HFF-Myc (cell line): ENCODE results near the gene ZMAT5.

Experiments used
- DNase-seq: peaks from one replicate; pipeline ENCODE4 v3.0.0-alpha.2; 2011; ENCODE audit warnings: low read depth; ENCODE audit errors: extremely low read depth
- H3K4me3 ChIP-seq: replicated peaks from 2 replicates; pipeline ENCODE4 v1.5.1; 2011; ENCODE audit warnings: low read depth, mild to moderate bottlenecking, control low read depth, low read length
- CTCF ChIP-seq: IDR thresholded peaks from 2 replicates; pipeline ENCODE4 v1.5.1; 2012; ENCODE audit warnings: mild to moderate bottlenecking, low read depth, low read length, control low read depth; ENCODE audit errors: missing control alignments

ZMAT5 gene

GRCh38 chr22:29811377-29811776, 44.6 kb upstream of the ZMAT5 start:
- TF ChIP-seq CTCF = no peak
- H3K4me3 ChIP-seq = no peak overlapping the region
- no peak for DNase-seq

- TF ChIP-seq CTCF = no peak
- no peak for DNase-seq
- no peak overlapping the region for H3K4me3 ChIP-seq
These were observed 43.4 kb upstream of the ZMAT5 start for GRCh38 chr22:29810216-29810615.

- TF ChIP-seq CTCF = no peak
- no peak overlapping the region for H3K4me3 ChIP-seq
- DNase-seq = no peak
These were observed 39.4 kb upstream of the ZMAT5 start for GRCh38 chr22:29806196-29806595.

GRCh38 chr22:29804985-29805384, 38.2 kb upstream of the ZMAT5 start:
- no peak overlapping the region for H3K4me3 ChIP-seq
- DNase-seq = no peak
- TF ChIP-seq CTCF = no peak

GRCh38 chr22:29803190-29803589, 36.4 kb upstream of the ZMAT5 start:
- no peak for TF ChIP-seq CTCF
- no peak overlapping the region for H3K4me3 ChIP-seq
- DNase-seq = no peak

- no peak for DNase-seq
- no peak for TF ChIP-seq CTCF
- H3K4me3 ChIP-seq = no peak overlapping the region
These were observed 35.0 kb upstream of the ZMAT5 start for GRCh38 chr22:29801796-29802195.

GRCh38 chr22:29801153-29801552, 34.3 kb upstream of the ZMAT5 start:
- TF ChIP-seq CTCF = no peak
- DNase-seq = no peak
- H3K4me3 ChIP-seq = no peak overlapping the region
